Transverse colon (tissue), 4 donors: ENCODE measurements around the gene SPG7.

Experiments used
- EP300 ChIP-seq: sonication (generic); formaldehyde crosslinking; IDR thresholded peaks from one replicate; pipeline ENCODE4 v1.6.1; 2017; ENCODE audit warnings: antibody characterized with exemption, low read depth
- POLR2A ChIP-seq: fragments of 450-650 bp; IDR thresholded peaks from one replicate; pipeline ENCODE4 v1.6.1; 2016; ENCODE audit warnings: antibody characterized with exemption, mild to moderate bottlenecking, moderate library complexity
- POLR2AphosphoS5 ChIP-seq, 3 donors: sonication (generic); formaldehyde crosslinking; IDR thresholded peaks; one replicate each; pipeline ENCODE4 v1.6.1; 2016; ENCODE audit warnings: antibody characterized with exemption in 3 of 3
- TF ChIP-seq, protein P1 (sequence below), 5 experiments: fragments of 200-600 bp in 3 of 5; fragments of 450-650 bp in 2 of 5; sonication (generic) in 3 of 5; IDR thresholded peaks; 1 replicate in 2 of 5; 2 replicates in 3 of 5; pipeline ENCODE4 v1.5.1; 2016 to 2017; ENCODE audit warnings: antibody characterized with exemption in 5 of 5, inconsistent platforms in 3 of 5, mild to moderate bottlenecking in 2 of 5, moderate library complexity in 1 of 5

DNA sequence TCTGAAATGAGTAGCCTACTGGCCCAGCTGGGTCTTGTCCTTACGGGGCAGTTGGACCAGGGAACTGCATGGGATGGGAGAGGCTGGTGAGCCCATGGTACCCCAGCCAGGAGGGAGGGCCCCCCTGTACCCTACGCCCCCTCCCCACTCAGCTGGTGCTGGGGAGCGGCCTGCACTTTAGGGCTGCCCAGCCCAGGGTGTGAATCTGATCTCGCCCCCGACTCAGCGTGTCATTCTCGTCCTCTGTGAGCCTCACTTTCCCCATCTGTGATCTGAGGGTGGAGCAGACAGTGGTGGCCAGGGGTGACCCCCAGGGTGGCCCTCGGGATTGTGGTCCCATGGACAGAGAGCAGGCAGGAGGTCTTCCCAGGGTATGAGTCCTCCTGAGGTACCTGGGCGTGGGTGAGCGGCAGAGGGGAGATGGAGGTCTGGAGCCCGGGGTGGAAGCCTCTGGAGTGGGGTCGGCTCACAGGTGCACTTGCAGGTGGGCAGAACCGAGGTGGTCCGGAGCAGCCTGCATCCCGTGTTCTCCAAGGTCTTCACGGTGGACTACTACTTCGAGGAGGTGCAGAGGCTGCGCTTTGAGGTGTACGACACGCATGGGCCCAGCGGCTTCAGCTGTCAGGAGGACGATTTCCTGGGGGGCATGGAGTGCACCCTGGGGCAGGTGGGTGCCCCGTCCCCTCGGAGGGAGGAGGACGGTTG, 69.0 kb downstream of the SPG7 start:
- TF ChIP-seq, protein P1, sequence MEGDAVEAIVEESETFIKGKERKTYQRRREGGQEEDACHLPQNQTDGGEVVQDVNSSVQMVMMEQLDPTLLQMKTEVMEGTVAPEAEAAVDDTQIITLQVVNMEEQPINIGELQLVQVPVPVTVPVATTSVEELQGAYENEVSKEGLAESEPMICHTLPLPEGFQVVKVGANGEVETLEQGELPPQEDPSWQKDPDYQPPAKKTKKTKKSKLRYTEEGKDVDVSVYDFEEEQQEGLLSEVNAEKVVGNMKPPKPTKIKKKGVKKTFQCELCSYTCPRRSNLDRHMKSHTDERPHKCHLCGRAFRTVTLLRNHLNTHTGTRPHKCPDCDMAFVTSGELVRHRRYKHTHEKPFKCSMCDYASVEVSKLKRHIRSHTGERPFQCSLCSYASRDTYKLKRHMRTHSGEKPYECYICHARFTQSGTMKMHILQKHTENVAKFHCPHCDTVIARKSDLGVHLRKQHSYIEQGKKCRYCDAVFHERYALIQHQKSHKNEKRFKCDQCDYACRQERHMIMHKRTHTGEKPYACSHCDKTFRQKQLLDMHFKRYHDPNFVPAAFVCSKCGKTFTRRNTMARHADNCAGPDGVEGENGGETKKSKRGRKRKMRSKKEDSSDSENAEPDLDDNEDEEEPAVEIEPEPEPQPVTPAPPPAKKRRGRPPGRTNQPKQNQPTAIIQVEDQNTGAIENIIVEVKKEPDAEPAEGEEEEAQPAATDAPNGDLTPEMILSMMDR (IDR thresholded peaks at IDR 0.05) = no peak
- no peak for TF ChIP-seq POLR2A
- no peak for TF ChIP-seq POLR2AphosphoS5 (IDR thresholded peaks at IDR 0.05)
- no peak for TF ChIP-seq EP300
